DOHH2 (cell line): ENCODE measurements around the gene RENBP.

Experiments used
- H3F3A ChIP-seq: fragments of 200-600 bp; sonication (generic), shearing (Covaris generic); 2 replicates; pipeline ENCODE4 v1.6.0; 2016; ENCODE audit warnings: antibody characterized with exemption, mild to moderate bottlenecking; ENCODE audit not compliant: control insufficient read depth, insufficient read depth
- H3K27ac ChIP-seq: fragments of 200-600 bp; sonication (generic); 2 replicates; pipeline ENCODE4 v1.5.1; 2014; ENCODE audit warnings: low read depth, mild to moderate bottlenecking, low read length, moderate library complexity
- H3K27me3 ChIP-seq: fragments of 200-600 bp; sonication (generic); 2 replicates; pipeline ENCODE4 v1.6.1; 2014; ENCODE audit warnings: mild to moderate bottlenecking, low read length, mixed read lengths; ENCODE audit not compliant: control insufficient read depth
- H3K36me3 ChIP-seq: fragments of 200-600 bp; sonication (generic); 2 replicates; pipeline ENCODE4 v1.6.1; 2014; ENCODE audit warnings: mild to moderate bottlenecking, low read length, moderate library complexity, mixed read lengths; ENCODE audit not compliant: control insufficient read depth
- H3K4me1 ChIP-seq: fragments of 200-600 bp; sonication (generic); 2 replicates; pipeline ENCODE4 v1.6.1; 2014; ENCODE audit warnings: mild to moderate bottlenecking, low read length, mixed read lengths; ENCODE audit not compliant: control insufficient read depth
- H3K4me2 ChIP-seq: fragments of 200-600 bp; sonication (generic); 2 replicates; pipeline ENCODE4 v1.6.0; 2014; ENCODE audit warnings: mild to moderate bottlenecking, low read length, moderate library complexity
- H3K4me3 ChIP-seq: fragments of 200-600 bp; sonication (generic); 2 replicates; pipeline ENCODE4 v1.5.1; 2014; ENCODE audit warnings: mild to moderate bottlenecking, low read length, mixed read lengths
- H3K79me2 ChIP-seq: fragments of 200-600 bp; sonication (generic); 2 replicates; pipeline ENCODE4 v1.6.1; 2014; ENCODE audit warnings: mild to moderate bottlenecking, low read length, mixed read lengths; ENCODE audit not compliant: control insufficient read depth
- H3K9me2 ChIP-seq: fragments of 200-600 bp; sonication (generic); replicated peaks from 2 replicates; pipeline ENCODE4 v1.6.1; 2014; ENCODE audit warnings: mild to moderate bottlenecking, low read length, mixed read lengths; ENCODE audit not compliant: control insufficient read depth
- H3K9me3 ChIP-seq: fragments of 200-600 bp; sonication (generic); 2 replicates; pipeline ENCODE4 v1.6.1; 2014; ENCODE audit warnings: antibody characterized with exemption, low read length, mixed read lengths; ENCODE audit not compliant: control insufficient read depth, insufficient read depth
- H4K20me1 ChIP-seq: fragments of 200-600 bp; sonication (generic); 2 replicates; pipeline ENCODE4 v1.6.0; 2014; ENCODE audit warnings: low read depth, mild to moderate bottlenecking, antibody characterized with exemption, low read length, moderate library complexity; ENCODE audit not compliant: control insufficient read depth, insufficient read depth
- CTCF ChIP-seq: fragments of 200-600 bp; sonication (generic); IDR thresholded peaks from one replicate; pipeline ENCODE4 v1.5.1; 2014; ENCODE audit warnings: antibody characterized with exemption, mild to moderate bottlenecking, low read depth, low read length; ENCODE audit not compliant: poor library complexity, severe bottlenecking
- EZH2phosphoT487 ChIP-seq: fragments of 200-600 bp; sonication (generic); IDR thresholded peaks from 2 replicates; pipeline ENCODE4 v1.6.1; 2017; ENCODE audit warnings: borderline replicate concordance, mild to moderate bottlenecking, antibody characterized with exemption, low read length, moderate library complexity, mixed read lengths

Gene RENBP

GRCh38 chrX:153926552-153926857, 17.9 kb downstream of the RENBP start:
- H3K4me2 ChIP-seq = peak overlapping the region; percentile 98
- TF ChIP-seq CTCF = no peak
- TF ChIP-seq EZH2phosphoT487 = no peak

GRCh38 chrX:153925739-153926551, 18.5 kb downstream of the RENBP start, which contains the start of gene ARHGAP4:
Gene ARHGAP4 (minus strand): TSS chrX:153926264. CDS start chrX:153926202, 62 bp downstream.
- H3K9me2 ChIP-seq = no peaks in the 10 kb centered on the region
- H3K4me1 ChIP-seq = peaks cover 45% of the 10 kb centered on the region
- no peak for TF ChIP-seq EZH2phosphoT487
- no peak for TF ChIP-seq CTCF
- peaks cover 40% of the 10 kb centered on the region for H3K79me2 ChIP-seq
- no peaks in the 10 kb centered on the region for H3K9me3 ChIP-seq
- peak within 1 kb of the TSS; percentile 98 for H3K4me2 ChIP-seq
- H3K27me3 ChIP-seq = no peaks in the 10 kb centered on the region
- peaks cover 9% of the 10 kb centered on the region; the same call in 1 of the 2 replicates for H3F3A ChIP-seq
- H3K4me3 ChIP-seq = peak within 1 kb of the TSS; percentile 98
- H3K36me3 ChIP-seq = peaks cover 44% of the 10 kb centered on the region
- no peaks in the 10 kb centered on the region for H4K20me1 ChIP-seq
- H3K27ac ChIP-seq = peak within 1 kb of the TSS; percentile 100

More at GRCh38 chrX:153926552-153926857, 17.9 kb downstream of the RENBP start:
- Histone ChIP-seq H3K4me1 (peaks cover 45% of the 10 kb centered on the region), H3K27ac (peak overlapping the region; percentile 100), H3K9me3 (no peaks in the 10 kb centered on the region), H3K4me3 (peak overlapping the region; percentile 98), H3K36me3 (peaks cover 48% of the 10 kb centered on the region), H3K79me2 (peaks cover 41% of the 10 kb centered on the region), H4K20me1 (no peaks in the 10 kb centered on the region), H3K27me3 (no peaks in the 10 kb centered on the region), H3F3A (peaks cover 9% of the 10 kb centered on the region; the same call in 1 of the 2 replicates), H3K9me2 (no peaks in the 10 kb centered on the region)

- Histone ChIP-seq H3K4me1 (peaks cover 45% of the 10 kb centered on the region), H3K27me3 (no peaks in the 10 kb centered on the region), H3K27ac (peak overlapping the region; percentile 100), H3K4me3 (peak overlapping the region; percentile 98), H3K79me2 (peaks cover 40% of the 10 kb centered on the region), H3K4me2 (peak overlapping the region; percentile 98), H3K9me3 (no peaks in the 10 kb centered on the region), H3K36me3 (peaks cover 38% of the 10 kb centered on the region), H3F3A (peaks cover 9% of the 10 kb centered on the region; the same call in 1 of the 2 replicates), H4K20me1 (no peaks in the 10 kb centered on the region), H3K9me2 (no peaks in the 10 kb centered on the region)
- TF ChIP-seq EZH2phosphoT487 (no peak), CTCF (no peak)
Measured at GRCh38 chrX:153925387-153925738, 19.1 kb downstream of the RENBP start.
